Measurements from ENCODE around the gene KLHDC2. TPM values are rescaled to one million over a fixed set of nuclear protein-coding genes. Genes with fewer than 3 reads are reported as not detected.
"Not testable (repeated sequence)": the region's sequence is repeated elsewhere in the genome, so short reads cannot be mapped to it uniquely, and the experiment has no call there.

The KLHDC2 gene
- polyA plus RNA-seq, 1 donor, result 73.5 TPM

- no peak for DNase-seq
Observed at GRCh38 chr14:49783394-49784014, 15.6 kb downstream of the KLHDC2 start.

GRCh38 chr14:49786315-49786714 lies 18.4 kb downstream of the KLHDC2 start:
- DNase-seq, result no peak

- DNase-seq, result no peak
Observed at GRCh38 chr14:49792618-49793017, 24.7 kb downstream of the KLHDC2 start.

GRCh38 chr14:49796025-49796424 lies 28.1 kb downstream of the KLHDC2 start:
- DNase-seq, result no peak

- no peak for DNase-seq
Observed at GRCh38 chr14:49808780-49809179, 40.8 kb downstream of the KLHDC2 start.

- not testable (repeated sequence) for DNase-seq
Observed at GRCh38 chr14:49816118-49816517, 48.2 kb downstream of the KLHDC2 start.

- DNase-seq, result no peak
Observed at GRCh38 chr14:49816844-49817243, 48.9 kb downstream of the KLHDC2 start.

GRCh38 chr14:49820176-49820575 lies 52.2 kb downstream of the KLHDC2 start:
- DNase-seq, result no peak

GRCh38 chr14:49828640-49829039 lies 60.7 kb downstream of the KLHDC2 start:
- no peak for DNase-seq

Other genes with a start within 250 kb of the KLHDC2 start
- gene RPS29, start 181.8 kb upstream of the KLHDC2 start, polyA plus RNA-seq (ENCODE audit: insufficient read length), result 1,715 TPM
- 7.4 TPM for gene LRR1, start 169.2 kb upstream of the KLHDC2 start, polyA plus RNA-seq (ENCODE audit: insufficient read length)
- gene RPL36AL, start 147.5 kb upstream of the KLHDC2 start, polyA plus RNA-seq (ENCODE audit: insufficient read length), result 150 TPM
- gene MGAT2, start 147.4 kb upstream of the KLHDC2 start, polyA plus RNA-seq (ENCODE audit: insufficient read length), result 22.4 TPM
- gene DNAAF2, start 132.9 kb upstream of the KLHDC2 start, polyA plus RNA-seq (ENCODE audit: insufficient read length), result 7.7 TPM
- gene POLE2, start 79.9 kb upstream of the KLHDC2 start, polyA plus RNA-seq (ENCODE audit: insufficient read length), result 8.0 TPM
- gene KLHDC1, start 75.0 kb upstream of the KLHDC2 start, polyA plus RNA-seq (ENCODE audit: insufficient read length), result 6.0 TPM
- 38.2 TPM for gene NEMF, start 84.6 kb downstream of the KLHDC2 start, polyA plus RNA-seq (ENCODE audit: insufficient read length)
- gene ARF6, start 124.9 kb downstream of the KLHDC2 start, polyA plus RNA-seq (ENCODE audit: insufficient read length), result 32.4 TPM